GM12892 (cell line): Measurements from ENCODE around the gene HERC5.
"Not testable (repeated sequence)": the region's sequence is repeated elsewhere in the genome, so short reads cannot be mapped to it uniquely, and the experiment has no call there.

Experiments
- DNase-seq: peaks from one replicate; pipeline ENCODE4 v3.0.0; 2011; ENCODE audit not compliant: insufficient read length
- FAIRE-seq: peaks from 2 replicates; lab custom pipeline; 2011; peaks lifted over from hg19 to GRCh38; lab: Jason Lieb, UNC
- POLR2A ChIP-seq: IDR thresholded peaks from 2 replicates; pipeline ENCODE4 v1.6.1; 2011; ENCODE audit warnings: low read depth, low read length, control low read depth
- POLR2AphosphoS5 ChIP-seq: IDR thresholded peaks from 2 replicates; pipeline ENCODE4 v1.6.1; 2011; ENCODE audit warnings: low read depth, low read length, control low read depth
- TAF1 ChIP-seq: IDR thresholded peaks from 2 replicates; pipeline ENCODE4 v1.6.1; 2011; ENCODE audit warnings: low read depth, mild to moderate bottlenecking, control low read depth, low read length, borderline replicate concordance

The HERC5 gene

GRCh38 chr4:88435987-88436693, 20.8 kb upstream of the HERC5 start:
- no peak for TF ChIP-seq TAF1
- TF ChIP-seq POLR2AphosphoS5: no peak
- TF ChIP-seq POLR2A: no peak
- DNase-seq: no peak
- FAIRE-seq: no peak

GRCh38 chr4:88437873-88438272, 19.0 kb upstream of the HERC5 start:
- not testable (repeated sequence) for FAIRE-seq

GRCh38 chr4:88439161-88439760, 17.7 kb upstream of the HERC5 start:
- DNase-seq (no peak), FAIRE-seq (no peak)
- TF ChIP-seq POLR2AphosphoS5 (no peak), POLR2A (no peak), TAF1 (no peak)

More at GRCh38 chr4:88437873-88438272, 19.0 kb upstream of the HERC5 start:
- DNase-seq: not testable (repeated sequence)

GRCh38 chr4:88440146-88440545, 16.8 kb upstream of the HERC5 start:
- TF ChIP-seq POLR2A (no peak), TAF1 (no peak), POLR2AphosphoS5 (no peak)
- DNase-seq (no peak), FAIRE-seq (no peak)

- no peak for TF ChIP-seq POLR2A
- no peak for TF ChIP-seq POLR2AphosphoS5
- no peak for TF ChIP-seq TAF1
- FAIRE-seq: no peak
- DNase-seq: no peak
These were observed 15.2 kb upstream of the HERC5 start for GRCh38 chr4:88441696-88442095.

- no peak for DNase-seq
- TF ChIP-seq POLR2AphosphoS5 (no peak), TAF1 (no peak), POLR2A (no peak)
- no peak for FAIRE-seq
These were observed 14.2 kb upstream of the HERC5 start for GRCh38 chr4:88442689-88443191.

- DNase-seq (no peak), FAIRE-seq (no peak)
- TF ChIP-seq POLR2AphosphoS5 (no peak), TAF1 (no peak), POLR2A (no peak)
These were observed 13.4 kb upstream of the HERC5 start for GRCh38 chr4:88443486-88443885.

GRCh38 chr4:88445252-88445651, 11.7 kb upstream of the HERC5 start:
- TF ChIP-seq POLR2A (no peak), POLR2AphosphoS5 (no peak), TAF1 (no peak)
- DNase-seq (no peak), FAIRE-seq (no peak)

GRCh38 chr4:88446124-88446523, 10.8 kb upstream of the HERC5 start:
- TF ChIP-seq TAF1 (no peak), POLR2AphosphoS5 (no peak), POLR2A (no peak)
- no peak for DNase-seq
- FAIRE-seq: no peak

GRCh38 chr4:88447371-88448095, 9.4 kb upstream of the HERC5 start:
- TF ChIP-seq POLR2A (no peak), TAF1 (no peak), POLR2AphosphoS5 (no peak)
- FAIRE-seq (no peak), DNase-seq (no peak)

GRCh38 chr4:88448211-88448765, 8.6 kb upstream of the HERC5 start:
- not testable (repeated sequence) for FAIRE-seq, DNase-seq

- DNase-seq: no peak
- TF ChIP-seq POLR2AphosphoS5: no peak
- no peak for TF ChIP-seq POLR2A
- no peak for TF ChIP-seq TAF1
- no peak for FAIRE-seq
These were observed 8.0 kb upstream of the HERC5 start for GRCh38 chr4:88448889-88449288.
